Fibroblast of lung (primary cell): Measurements from ENCODE around the gene CLC. TPM values are rescaled to one million over a fixed set of nuclear protein-coding genes. Genes with fewer than 3 reads are reported as not detected.
"Not testable (repeated sequence)": the region's sequence is repeated elsewhere in the genome, so short reads cannot be mapped to it uniquely, and the experiment has no call there.

Experiments used
- DNase-seq, 2 donors: peaks; one replicate each; pipeline versions ENCODE4 v3.0.0 to v3.0.0-alpha.2; 2010; ENCODE audit warnings: low read depth in 2 of 2
- H2AFZ ChIP-seq: 2 replicates; pipeline ENCODE4 v1.5.1; 2012; ENCODE audit warnings: low read length, control low read depth, inconsistent platforms
- H3K27ac ChIP-seq: 2 replicates; pipeline ENCODE4 v1.5.1; 2011; ENCODE audit warnings: low read length, control low read depth; ENCODE audit not compliant: insufficient read depth
- H3K27me3 ChIP-seq: 2 replicates; pipeline ENCODE4 v1.5.1; 2011; ENCODE audit warnings: mild to moderate bottlenecking, low read length; ENCODE audit not compliant: control insufficient read depth, insufficient read depth
- H3K36me3 ChIP-seq: 2 replicates; pipeline ENCODE4 v1.5.1; 2011; ENCODE audit warnings: low read length; ENCODE audit not compliant: control insufficient read depth, insufficient read depth
- H3K4me1 ChIP-seq: 2 replicates; pipeline ENCODE4 v1.5.1; 2011; ENCODE audit warnings: low read length; ENCODE audit not compliant: control insufficient read depth, insufficient read depth; ENCODE audit errors: extremely low read depth
- H3K4me2 ChIP-seq: 2 replicates; pipeline ENCODE4 v1.5.1; 2011; ENCODE audit warnings: low read length, control low read depth; ENCODE audit not compliant: insufficient read depth; ENCODE audit errors: extremely low read depth
- H3K4me3 ChIP-seq, 4 experiments: fragments of 200-600 bp in 1 of 4; sonication (generic) in 1 of 4; replicated peaks in 1 of 4; 2 replicates each; pipeline ENCODE4 v1.5.1; 2011 to 2016; ENCODE audit warnings: low read length in 4 of 4, low read depth in 3 of 4, mild to moderate bottlenecking in 3 of 4, control low read depth in 2 of 4, inconsistent platforms in 1 of 4, mixed read lengths in 1 of 4; ENCODE audit not compliant: insufficient read depth in 1 of 4; ENCODE audit errors: control extremely low read depth in 1 of 4
- H3K79me2 ChIP-seq: 2 replicates; pipeline ENCODE4 v1.5.1; 2012; ENCODE audit warnings: mild to moderate bottlenecking, low read length, inconsistent platforms; ENCODE audit not compliant: control insufficient read depth, insufficient read depth
- H3K9ac ChIP-seq: 2 replicates; pipeline ENCODE4 v1.5.1; 2011; ENCODE audit warnings: mild to moderate bottlenecking, low read length, control low read depth; ENCODE audit not compliant: insufficient read depth
- H3K9me3 ChIP-seq: 2 replicates; pipeline ENCODE4 v1.5.1; 2012; ENCODE audit warnings: low read depth, low read length; ENCODE audit not compliant: control insufficient read depth, insufficient read depth
- H4K20me1 ChIP-seq: 2 replicates; pipeline ENCODE4 v1.5.1; 2011; ENCODE audit warnings: low read length; ENCODE audit not compliant: control insufficient read depth, insufficient read depth; ENCODE audit errors: extremely low read depth
- EZH2 ChIP-seq: IDR thresholded peaks from 2 replicates; pipeline ENCODE4 v1.5.1; 2012; ENCODE audit warnings: low read length, control low read depth, mild to moderate bottlenecking; ENCODE audit errors: missing control alignments
- polyA plus RNA-seq, 2 donors: library from polyadenylated mRNA; depleted of rRNA in 1 of 2; stranded (reverse) in 1 of 2; unstranded in 1 of 2; fragments of >200 nt; gene quantifications; 2 replicates each; pipeline ENCODE4 v1.2.1, GENCODE V29; 2011 to 2012; ENCODE audit warnings: missing spikeins in 1 of 2
- total RNA-seq: library from RNA; depleted of rRNA; stranded (reverse); fragments of >200 nt; gene quantifications from 2 replicates; pipeline ENCODE4 v1.2.1, GENCODE V29; 2014
- TF ChIP-seq, protein P1 (sequence below), 2 donors: IDR thresholded peaks in 1 of 2; conservative IDR thresholded peaks in 1 of 2; 1 replicate in 1 of 2; 2 replicates in 1 of 2; pipeline ENCODE4 v1.5.1; 2011 to 2012; ENCODE audit warnings: low read length in 2 of 2, control low read depth in 1 of 2, inconsistent platforms in 1 of 2, low read depth in 1 of 2, mild to moderate bottlenecking in 1 of 2

The CLC gene
- total and polyA plus RNA-seq, 2 donors (not counting 1 experiment from before 2014, with no cell fraction given), result not detected

DNA sequence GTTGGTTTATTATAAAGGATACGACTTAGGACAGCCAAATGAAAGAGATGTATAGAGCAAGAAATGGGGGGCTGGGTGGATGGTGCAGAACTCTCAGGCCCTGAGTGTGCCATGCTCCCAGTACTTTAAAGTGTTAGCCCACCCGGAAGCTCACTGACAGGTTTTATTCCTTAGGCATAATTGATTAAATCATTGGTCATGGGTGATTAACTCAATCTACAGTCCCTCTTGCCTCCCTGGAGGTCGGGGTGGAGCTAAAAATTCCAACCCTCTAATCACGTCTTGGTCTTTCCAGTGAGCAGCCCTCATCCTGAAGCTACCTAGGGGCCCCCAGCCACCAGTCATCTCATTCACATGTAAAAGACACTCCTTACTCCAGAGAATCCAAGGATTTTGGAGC, 31.0 kb upstream of the CLC start:
- Histone ChIP-seq H3K27ac (no peak overlapping the region), H3K36me3 (no peaks in the 10 kb centered on the region), H3K27me3 (no peaks in the 10 kb centered on the region), H3K9ac (no peak overlapping the region), H3K79me2 (no peaks in the 10 kb centered on the region), H3K4me3 (no peak overlapping the region), H2AFZ (no peak overlapping the region), H4K20me1 (no peaks in the 10 kb centered on the region), H3K4me2 (no peak overlapping the region), H3K9me3 (no peaks in the 10 kb centered on the region), H3K4me1 (no peaks in the 10 kb centered on the region)
- no peak for DNase-seq
- TF ChIP-seq EZH2, result no peak
- TF ChIP-seq, protein P1, sequence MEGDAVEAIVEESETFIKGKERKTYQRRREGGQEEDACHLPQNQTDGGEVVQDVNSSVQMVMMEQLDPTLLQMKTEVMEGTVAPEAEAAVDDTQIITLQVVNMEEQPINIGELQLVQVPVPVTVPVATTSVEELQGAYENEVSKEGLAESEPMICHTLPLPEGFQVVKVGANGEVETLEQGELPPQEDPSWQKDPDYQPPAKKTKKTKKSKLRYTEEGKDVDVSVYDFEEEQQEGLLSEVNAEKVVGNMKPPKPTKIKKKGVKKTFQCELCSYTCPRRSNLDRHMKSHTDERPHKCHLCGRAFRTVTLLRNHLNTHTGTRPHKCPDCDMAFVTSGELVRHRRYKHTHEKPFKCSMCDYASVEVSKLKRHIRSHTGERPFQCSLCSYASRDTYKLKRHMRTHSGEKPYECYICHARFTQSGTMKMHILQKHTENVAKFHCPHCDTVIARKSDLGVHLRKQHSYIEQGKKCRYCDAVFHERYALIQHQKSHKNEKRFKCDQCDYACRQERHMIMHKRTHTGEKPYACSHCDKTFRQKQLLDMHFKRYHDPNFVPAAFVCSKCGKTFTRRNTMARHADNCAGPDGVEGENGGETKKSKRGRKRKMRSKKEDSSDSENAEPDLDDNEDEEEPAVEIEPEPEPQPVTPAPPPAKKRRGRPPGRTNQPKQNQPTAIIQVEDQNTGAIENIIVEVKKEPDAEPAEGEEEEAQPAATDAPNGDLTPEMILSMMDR (conservative IDR thresholded peaks at IDR 0.05 in 1 of 2, IDR thresholded peaks at IDR 0.05 in 1 of 2; ENCODE audit: low read depth in 1 of 2, low read length in 2 of 2), result no peak

- H3K4me3 ChIP-seq, result no peak overlapping the region
- no peak overlapping the region for H3K4me2 ChIP-seq
- H3K36me3 ChIP-seq, result no peaks in the 10 kb centered on the region
- no peaks in the 10 kb centered on the region for H3K4me1 ChIP-seq
- no peak for DNase-seq
- TF ChIP-seq, protein P1 (conservative IDR thresholded peaks at IDR 0.05 in 1 of 2, IDR thresholded peaks at IDR 0.05 in 1 of 2; ENCODE audit: low read depth in 1 of 2, low read length in 2 of 2), result no peak
- TF ChIP-seq EZH2, result no peak
- no peaks in the 10 kb centered on the region for H4K20me1 ChIP-seq
- no peaks in the 10 kb centered on the region for H3K79me2 ChIP-seq
- no peak overlapping the region for H3K27ac ChIP-seq
- no peak overlapping the region for H2AFZ ChIP-seq
- H3K9me3 ChIP-seq, result no peaks in the 10 kb centered on the region
- H3K27me3 ChIP-seq, result no peaks in the 10 kb centered on the region
- H3K9ac ChIP-seq, result no peak overlapping the region
Measured at GRCh38 chr19:39768334-39768733, 30.5 kb upstream of the CLC start.

GRCh38 chr19:39765091-39766076, 27.6 kb upstream of the CLC start:
- Histone ChIP-seq H3K27ac (no peak overlapping the region), H3K4me1 (no peaks in the 10 kb centered on the region), H3K27me3 (no peaks in the 10 kb centered on the region), H3K9ac (no peak overlapping the region), H2AFZ (no peak overlapping the region), H3K9me3 (no peaks in the 10 kb centered on the region), H3K79me2 (no peaks in the 10 kb centered on the region), H3K4me2 (no peak overlapping the region), H4K20me1 (no peaks in the 10 kb centered on the region), H3K36me3 (no peaks in the 10 kb centered on the region), H3K4me3 (no peak overlapping the region)
- peak; percentile 20 to 53 for DNase-seq
- TF ChIP-seq EZH2, result no peak
- TF ChIP-seq, protein P1 (conservative IDR thresholded peaks at IDR 0.05 in 1 of 2, IDR thresholded peaks at IDR 0.05 in 1 of 2; ENCODE audit: low read depth in 1 of 2, low read length in 2 of 2), result peak; percentile 75 to 92

GRCh38 chr19:39761851-39762250, 24.0 kb upstream of the CLC start:
- not testable (repeated sequence) for H3K9me3 ChIP-seq, H3K4me3 ChIP-seq, DNase-seq, H3K79me2 ChIP-seq, H3K27me3 ChIP-seq, H2AFZ ChIP-seq, H3K4me1 ChIP-seq, H3K27ac ChIP-seq, H3K36me3 ChIP-seq, H3K9ac ChIP-seq, H3K4me2 ChIP-seq, H4K20me1 ChIP-seq
